ENCODE measurements around the gene SORBS2. TPM values are rescaled to one million over a fixed set of nuclear protein-coding genes. Genes with fewer than 3 reads are reported as not detected.

The SORBS2 gene
- total and polyA plus RNA-seq, 2 experiments from 2014 or later, result 0.32 to 1.5 TPM

- no peaks in the 10 kb centered on the region for H4K20me1 ChIP-seq (ENCODE audit: insufficient read depth)
- WGBS, 2 experiments (ENCODE audit: low coverage in 1 of 2, low lambda C conversion rate in 2 of 2, missing lambda C conversion rate in 2 of 2), result 74 to 82% methylated on average over 10 of the region's 10 CpGs
Measured at GRCh38 chr4:185683222-185683621, 128.8 kb downstream of the SORBS2 start.

DNA sequence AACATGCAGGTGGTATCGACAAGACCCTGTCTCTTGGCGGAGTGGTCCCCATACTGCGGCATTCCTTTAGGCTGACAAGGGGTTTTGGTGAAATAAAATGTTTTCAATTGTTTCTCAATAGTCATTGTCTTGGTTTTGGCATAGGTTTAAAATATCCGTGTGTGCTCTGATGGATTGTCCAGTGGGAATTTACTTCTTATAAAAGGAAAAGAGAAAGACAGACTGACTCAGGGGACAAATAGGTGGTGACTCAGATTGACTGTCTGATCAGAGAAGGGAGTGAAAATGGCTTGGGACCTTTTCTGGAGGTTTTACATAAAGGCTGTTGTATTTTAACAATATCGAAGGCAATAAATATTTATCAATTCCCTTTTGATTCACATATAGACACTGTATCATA is 129.8 kb downstream of the SORBS2 start:
- H3K4me3 ChIP-seq, result no peak overlapping the region
- DNase-seq, result peak; percentile 70
- H3K9ac ChIP-seq, result no peak overlapping the region
- H3K4me2 ChIP-seq (ENCODE audit: unreplicated experiment), result peak overlapping the region; percentile 3
- H3K27me3 ChIP-seq (replicated peaks; ENCODE audit: insufficient read depth), result no peaks in the 10 kb centered on the region
- H2AFZ ChIP-seq, result no peak overlapping the region
- no peaks in the 10 kb centered on the region for H3K36me3 ChIP-seq (ENCODE audit: low read depth)
- 68 to 69% methylated on average over 5 of the region's 5 CpGs for WGBS, 2 experiments (ENCODE audit: low coverage in 1 of 2, low lambda C conversion rate in 2 of 2, missing lambda C conversion rate in 2 of 2)
- TF ChIP-seq EZH2phosphoT487 (IDR thresholded peaks at IDR 0.05; ENCODE audit: insufficient read depth, low read depth), result no peak
- no peak for TF ChIP-seq EZH2 (IDR thresholded peaks at IDR 0.05; ENCODE audit: insufficient read depth, poor library complexity, severe bottlenecking)
- H3F3A ChIP-seq (ENCODE audit: insufficient read depth), result no peaks in the 10 kb centered on the region
- H3K79me2 ChIP-seq (ENCODE audit: insufficient read depth), result no peaks in the 10 kb centered on the region
- H3K27ac ChIP-seq, result no peak overlapping the region
- peaks cover 9% of the 10 kb centered on the region; the same call in 1 of the 2 replicates for H3K4me1 ChIP-seq (ENCODE audit: insufficient read depth)
- no peaks in the 10 kb centered on the region for H3K9me2 ChIP-seq (ENCODE audit: insufficient read depth)
- H4K20me1 ChIP-seq (ENCODE audit: insufficient read depth), result no peaks in the 10 kb centered on the region
- in situ Hi-C loops (cut with MboI), result no loop called here
- H3K9me3 ChIP-seq (ENCODE audit: low read depth), result no peaks in the 10 kb centered on the region

More at GRCh38 chr4:185683222-185683621, 128.8 kb downstream of the SORBS2 start:
- Histone ChIP-seq H3K27ac (no peak overlapping the region), H3K4me3 (no peak overlapping the region), H3K4me2 (ENCODE audit: unreplicated experiment) (no peak overlapping the region), H3F3A (ENCODE audit: insufficient read depth) (no peaks in the 10 kb centered on the region), H3K36me3 (ENCODE audit: low read depth) (no peaks in the 10 kb centered on the region), H3K9me3 (ENCODE audit: low read depth) (no peaks in the 10 kb centered on the region), H3K9me2 (ENCODE audit: insufficient read depth) (no peaks in the 10 kb centered on the region), H3K4me1 (ENCODE audit: insufficient read depth) (peaks cover 9% of the 10 kb centered on the region; the same call in 1 of the 2 replicates), H2AFZ (no peak overlapping the region), H3K79me2 (ENCODE audit: insufficient read depth) (no peaks in the 10 kb centered on the region), H3K9ac (no peak overlapping the region), H3K27me3 (replicated peaks; ENCODE audit: insufficient read depth) (no peaks in the 10 kb centered on the region)
- no peak for DNase-seq
- in situ Hi-C loops (cut with MboI), result no loop called here
- no peak for TF ChIP-seq EZH2phosphoT487 (IDR thresholded peaks at IDR 0.05; ENCODE audit: insufficient read depth, low read depth)
- TF ChIP-seq EZH2 (IDR thresholded peaks at IDR 0.05; ENCODE audit: insufficient read depth, poor library complexity, severe bottlenecking), result no peak

DNA sequence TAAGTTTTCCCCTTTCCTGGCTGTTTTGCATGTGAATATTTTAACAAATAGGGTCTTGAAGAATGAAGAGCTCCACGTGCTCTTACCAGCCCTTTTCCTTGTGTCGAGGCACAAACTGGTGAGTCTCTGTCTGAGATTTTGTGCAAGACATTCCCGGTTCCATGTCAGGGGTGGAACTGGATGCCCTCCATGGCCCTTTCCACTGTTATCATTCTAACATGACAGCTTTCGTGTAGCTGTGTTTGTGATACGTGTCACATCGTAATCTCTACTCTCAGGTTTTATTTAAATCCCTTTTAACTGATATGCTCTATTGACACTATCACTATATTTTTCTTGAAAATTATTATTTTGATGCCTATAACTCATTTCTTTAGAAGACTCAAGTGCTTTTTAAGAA is 130.4 kb downstream of the SORBS2 start:
- WGBS, 2 experiments (ENCODE audit: low coverage in 1 of 2, low lambda C conversion rate in 2 of 2, missing lambda C conversion rate in 2 of 2), result 70% methylated on average over 6 of the region's 6 CpGs
- H3K4me2 ChIP-seq (ENCODE audit: unreplicated experiment), result no peak overlapping the region
- in situ Hi-C loops (cut with MboI), result no loop called here
- H4K20me1 ChIP-seq (ENCODE audit: insufficient read depth), result no peaks in the 10 kb centered on the region
- H3K36me3 ChIP-seq (ENCODE audit: low read depth), result no peaks in the 10 kb centered on the region
- H3K9me3 ChIP-seq (ENCODE audit: low read depth), result no peaks in the 10 kb centered on the region
- no peak overlapping the region for H3K9ac ChIP-seq
- H3F3A ChIP-seq (ENCODE audit: insufficient read depth), result no peaks in the 10 kb centered on the region
- H3K27ac ChIP-seq, result no peak overlapping the region
- peaks cover 9% of the 10 kb centered on the region; the same call in 1 of the 2 replicates for H3K4me1 ChIP-seq (ENCODE audit: insufficient read depth)
- H3K4me3 ChIP-seq, result no peak overlapping the region
- DNase-seq, result no peak
- H3K9me2 ChIP-seq (ENCODE audit: insufficient read depth), result no peaks in the 10 kb centered on the region
- no peak overlapping the region for H2AFZ ChIP-seq
- no peaks in the 10 kb centered on the region for H3K27me3 ChIP-seq (replicated peaks; ENCODE audit: insufficient read depth)
- no peaks in the 10 kb centered on the region for H3K79me2 ChIP-seq (ENCODE audit: insufficient read depth)
- no peak for TF ChIP-seq EZH2phosphoT487 (IDR thresholded peaks at IDR 0.05; ENCODE audit: insufficient read depth, low read depth)
- no peak for TF ChIP-seq EZH2 (IDR thresholded peaks at IDR 0.05; ENCODE audit: insufficient read depth, poor library complexity, severe bottlenecking)

GRCh38 chr4:185680617-185681016 is 131.4 kb downstream of the SORBS2 start:
- no peak overlapping the region for H3K4me3 ChIP-seq
- in situ Hi-C loops (cut with MboI), result no loop called here
- no peak overlapping the region for H3K27ac ChIP-seq
- H3K36me3 ChIP-seq (ENCODE audit: low read depth), result no peaks in the 10 kb centered on the region
- no peak overlapping the region for H3K4me2 ChIP-seq (ENCODE audit: unreplicated experiment)
- H3K9ac ChIP-seq, result no peak overlapping the region
- H3K27me3 ChIP-seq (replicated peaks; ENCODE audit: insufficient read depth), result no peaks in the 10 kb centered on the region
- H3K9me3 ChIP-seq (ENCODE audit: low read depth), result no peaks in the 10 kb centered on the region
- TF ChIP-seq EZH2 (IDR thresholded peaks at IDR 0.05; ENCODE audit: insufficient read depth, poor library complexity, severe bottlenecking) (no peak), EZH2phosphoT487 (IDR thresholded peaks at IDR 0.05; ENCODE audit: insufficient read depth, low read depth) (no peak)
- H3K4me1 ChIP-seq (ENCODE audit: insufficient read depth), result peaks cover 9% of the 10 kb centered on the region; the same call in 1 of the 2 replicates
- no peaks in the 10 kb centered on the region for H3K79me2 ChIP-seq (ENCODE audit: insufficient read depth)
- H4K20me1 ChIP-seq (ENCODE audit: insufficient read depth), result no peaks in the 10 kb centered on the region
- DNase-seq, result no peak
- WGBS, 2 experiments (ENCODE audit: low coverage in 1 of 2, low lambda C conversion rate in 2 of 2, missing lambda C conversion rate in 2 of 2), result 41 to 57% methylated on average over 7 of the region's 7 CpGs
- H2AFZ ChIP-seq, result no peak overlapping the region
- no peaks in the 10 kb centered on the region for H3K9me2 ChIP-seq (ENCODE audit: insufficient read depth)
- no peaks in the 10 kb centered on the region for H3F3A ChIP-seq (ENCODE audit: insufficient read depth)

DNA sequence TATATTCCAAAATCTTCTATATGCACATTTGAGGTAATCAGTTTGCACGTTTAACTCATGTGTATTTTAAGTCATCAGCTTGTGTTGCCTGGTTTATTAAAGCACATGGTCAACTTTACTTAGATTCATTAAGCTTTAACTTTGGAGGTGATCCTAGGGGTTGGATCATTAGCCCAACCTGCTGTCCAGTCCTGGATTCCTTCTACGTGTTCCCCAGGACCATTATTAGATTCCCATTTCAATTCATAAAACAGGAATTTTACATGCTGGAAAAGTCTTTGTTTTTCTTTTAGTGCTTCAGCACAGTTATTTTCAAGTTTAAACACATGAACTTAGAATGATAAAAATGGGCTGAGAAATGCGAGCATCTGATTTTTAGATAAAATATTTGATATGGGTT is 132.5 kb downstream of the SORBS2 start:
- Histone ChIP-seq H2AFZ (no peak overlapping the region), H3K79me2 (ENCODE audit: insufficient read depth) (no peaks in the 10 kb centered on the region), H3K9me2 (ENCODE audit: insufficient read depth) (no peaks in the 10 kb centered on the region), H3K4me2 (ENCODE audit: unreplicated experiment) (no peak overlapping the region), H3K4me3 (no peak overlapping the region), H3F3A (ENCODE audit: insufficient read depth) (no peaks in the 10 kb centered on the region), H3K9ac (no peak overlapping the region), H3K27me3 (replicated peaks; ENCODE audit: insufficient read depth) (no peaks in the 10 kb centered on the region), H3K4me1 (ENCODE audit: insufficient read depth) (peaks cover 9% of the 10 kb centered on the region; the same call in 1 of the 2 replicates), H4K20me1 (ENCODE audit: insufficient read depth) (no peaks in the 10 kb centered on the region), H3K27ac (no peak overlapping the region), H3K36me3 (ENCODE audit: low read depth) (no peaks in the 10 kb centered on the region), H3K9me3 (ENCODE audit: low read depth) (no peaks in the 10 kb centered on the region)
- in situ Hi-C loops (cut with MboI), result no loop called here
- TF ChIP-seq EZH2phosphoT487 (IDR thresholded peaks at IDR 0.05; ENCODE audit: insufficient read depth, low read depth) (no peak), EZH2 (IDR thresholded peaks at IDR 0.05; ENCODE audit: insufficient read depth, poor library complexity, severe bottlenecking) (no peak)
- WGBS, 2 experiments (ENCODE audit: low coverage in 1 of 2, low lambda C conversion rate in 2 of 2, missing lambda C conversion rate in 2 of 2), result 38 to 52% methylated on average over 3 of the region's 3 CpGs
- DNase-seq, result no peak

Data from GM23248 (cell line).